Prostate gland (tissue), 2 donors: ENCODE results near the gene SYCE3. TPM values are rescaled to one million over a fixed set of nuclear protein-coding genes. Genes with fewer than 3 reads are reported as not detected.

Experiments used
- DNase-seq: peaks from one replicate; pipeline ENCODE4 v3.0.0-alpha.2; 2019; ENCODE audit warnings: low spot score
- H3K27ac ChIP-seq, 2 donors: fragments of 200-600 bp; sonication (generic); 2 replicates each; pipeline ENCODE4 v1.5.1; 2017 to 2019
- H3K27me3 ChIP-seq: fragments of 200-600 bp; sonication (generic); replicated peaks from 2 replicates; pipeline ENCODE4 v1.5.1; 2019; ENCODE audit not compliant: insufficient read depth
- H3K36me3 ChIP-seq, 2 donors: fragments of 200-600 bp; sonication (generic); 1 replicate in 1 of 2; 2 replicates in 1 of 2; pipeline versions ENCODE4 v1.5.1 to v1.8.1; 2017 to 2019
- H3K4me1 ChIP-seq: fragments of 200-600 bp; sonication (generic); replicated peaks from 2 replicates; pipeline ENCODE4 v1.5.1; 2019
- H3K4me3 ChIP-seq, 2 donors: fragments of 200-600 bp; sonication (generic); 2 replicates each; pipeline ENCODE4 v1.5.1; 2017 to 2019
- H3K9me3 ChIP-seq: fragments of 200-600 bp; sonication (generic); 2 replicates; pipeline ENCODE4 v1.5.1; 2017
- CTCF ChIP-seq, 4 experiments: fragments of 200-600 bp in 2 of 4; fragments of 450-650 bp in 2 of 4; sonication (generic) in 2 of 4; IDR thresholded peaks; 1 replicate in 3 of 4; 2 replicates in 1 of 4; pipeline ENCODE4 v1.5.1; 2016 to 2019; ENCODE audit warnings: antibody characterized with exemption in 4 of 4, mild to moderate bottlenecking in 2 of 4, moderate library complexity in 2 of 4
- POLR2A ChIP-seq: fragments of 450-650 bp; IDR thresholded peaks from one replicate; pipeline ENCODE4 v1.6.1; 2016; ENCODE audit warnings: antibody characterized with exemption, mild to moderate bottlenecking
- POLR2AphosphoS5 ChIP-seq: sonication (generic); formaldehyde crosslinking; IDR thresholded peaks from one replicate; pipeline ENCODE4 v1.6.1; 2017; ENCODE audit warnings: antibody characterized with exemption
- WGBS: methylation state at CpG from one replicate; pipeline ENCODE4 v1.1.5; 2018; 5-methylcytosine and 5-hydroxymethylcytosine counted together
- intact Hi-C: fragments of 100-400 bp; cut with DNase I; formaldehyde crosslinking; loops from one replicate; pipeline ENCODE4 v1.14.2; 2022
- total RNA-seq, 2 donors: library from RNA; depleted of rRNA; stranded (reverse); fragments of >200 nt; gene quantifications; one replicate each; pipeline ENCODE4 v1.1.0, GENCODE V29; 2016

The SYCE3 gene
- total RNA-seq, 2 donors from 2014 or later: 10.2 TPM; not detected in 1

- intact Hi-C loops: no loop called here
- no peak overlapping the region for H3K4me3 ChIP-seq
- TF ChIP-seq CTCF (IDR thresholded peaks at IDR 0.05) (no peak), POLR2AphosphoS5 (no peak), POLR2A (no peak)
- no peaks in the 10 kb centered on the region for H3K27me3 ChIP-seq
- no peak overlapping the region for H3K27ac ChIP-seq
- 93% methylated on average over 15 of the region's 15 CpGs for WGBS
- no peaks in the 10 kb centered on the region for H3K36me3 ChIP-seq
- peaks cover 5% of the 10 kb centered on the region for H3K4me1 ChIP-seq
- no peak for DNase-seq
- H3K9me3 ChIP-seq: no peaks in the 10 kb centered on the region
Measured at GRCh38 chr22:50513175-50513574, 49.5 kb downstream of the SYCE3 start.

- H3K4me1 ChIP-seq: peaks cover 14% of the 10 kb centered on the region
- DNase-seq: no peak
- intact Hi-C loops: no loop called here
Measured at GRCh38 chr22:50508897-50509296, 53.8 kb downstream of the SYCE3 start.

GRCh38 chr22:50507991-50508884 is 54.5 kb downstream of the SYCE3 start, which contains the start of gene NCAPH2:
Gene NCAPH2, plus strand, starts transcription at chr22:50508224. Its CDS starts 114 bp downstream, at chr22:50508338.
- peak; percentile 95 for DNase-seq
- Histone ChIP-seq H3K4me3 (peak within 1 kb of the TSS; percentile 85 to 96), H3K27me3 (no peaks in the 10 kb centered on the region), H3K36me3 (peaks cover 0 to 14% of the 10 kb centered on the region in 2 donors), H3K9me3 (no peaks in the 10 kb centered on the region), H3K27ac (peak within 1 kb of the TSS; percentile 89 to 90), H3K4me1 (peaks cover 14% of the 10 kb centered on the region)
- intact Hi-C loops: no loop called here
- 1% methylated on average over 67 of the region's 76 CpGs for WGBS
- TF ChIP-seq POLR2A (peak; percentile 79), CTCF (IDR thresholded peaks at IDR 0.05) (peak in 1 of 4 experiments; percentile 47), POLR2AphosphoS5 (peak; percentile 99)

More at GRCh38 chr22:50508897-50509296, 53.8 kb downstream of the SYCE3 start:
- peaks cover 0 to 14% of the 10 kb centered on the region in 2 donors for H3K36me3 ChIP-seq
- peak overlapping the region; percentile 85 to 89 for H3K27ac ChIP-seq
- H3K9me3 ChIP-seq: no peaks in the 10 kb centered on the region
- WGBS: 13% methylated on average over 3 of the region's 3 CpGs
- H3K4me3 ChIP-seq: peak overlapping the region; percentile 51 to 73
- no peak for TF ChIP-seq CTCF (IDR thresholded peaks at IDR 0.05)
- TF ChIP-seq POLR2A: no peak
- no peaks in the 10 kb centered on the region for H3K27me3 ChIP-seq

GRCh38 chr22:50507421-50507990 is 55.2 kb downstream of the SYCE3 start, which contains the start of gene LMF2:
Gene LMF2, minus strand, starts transcription at chr22:50507702. Its CDS starts 27 bp downstream, at chr22:50507675.
- Histone ChIP-seq H3K36me3 (peaks cover 0 to 14% of the 10 kb centered on the region in 2 donors), H3K27me3 (no peaks in the 10 kb centered on the region), H3K27ac (peak within 1 kb of the TSS; percentile 89 to 90), H3K4me1 (peaks cover 14% of the 10 kb centered on the region), H3K9me3 (no peaks in the 10 kb centered on the region), H3K4me3 (peak within 1 kb of the TSS; percentile 85 to 96)
- DNase-seq: peak; percentile 85
- 1% methylated on average over 25 of the region's 62 CpGs for WGBS
- TF ChIP-seq POLR2A (peak; percentile 62), CTCF (IDR thresholded peaks at IDR 0.05) (peak in 2 of 4 experiments; percentile 6 to 18), POLR2AphosphoS5 (no peak)
- intact Hi-C loops: no loop called here
